ENCODE measurements around the gene PRR14L. TPM values are rescaled to one million over a fixed set of nuclear protein-coding genes. Genes with fewer than 3 reads are reported as not detected.

PRR14L gene
- total RNA-seq, 2 donors from 2014 or later = 22.1 to 38.2 TPM

DNA sequence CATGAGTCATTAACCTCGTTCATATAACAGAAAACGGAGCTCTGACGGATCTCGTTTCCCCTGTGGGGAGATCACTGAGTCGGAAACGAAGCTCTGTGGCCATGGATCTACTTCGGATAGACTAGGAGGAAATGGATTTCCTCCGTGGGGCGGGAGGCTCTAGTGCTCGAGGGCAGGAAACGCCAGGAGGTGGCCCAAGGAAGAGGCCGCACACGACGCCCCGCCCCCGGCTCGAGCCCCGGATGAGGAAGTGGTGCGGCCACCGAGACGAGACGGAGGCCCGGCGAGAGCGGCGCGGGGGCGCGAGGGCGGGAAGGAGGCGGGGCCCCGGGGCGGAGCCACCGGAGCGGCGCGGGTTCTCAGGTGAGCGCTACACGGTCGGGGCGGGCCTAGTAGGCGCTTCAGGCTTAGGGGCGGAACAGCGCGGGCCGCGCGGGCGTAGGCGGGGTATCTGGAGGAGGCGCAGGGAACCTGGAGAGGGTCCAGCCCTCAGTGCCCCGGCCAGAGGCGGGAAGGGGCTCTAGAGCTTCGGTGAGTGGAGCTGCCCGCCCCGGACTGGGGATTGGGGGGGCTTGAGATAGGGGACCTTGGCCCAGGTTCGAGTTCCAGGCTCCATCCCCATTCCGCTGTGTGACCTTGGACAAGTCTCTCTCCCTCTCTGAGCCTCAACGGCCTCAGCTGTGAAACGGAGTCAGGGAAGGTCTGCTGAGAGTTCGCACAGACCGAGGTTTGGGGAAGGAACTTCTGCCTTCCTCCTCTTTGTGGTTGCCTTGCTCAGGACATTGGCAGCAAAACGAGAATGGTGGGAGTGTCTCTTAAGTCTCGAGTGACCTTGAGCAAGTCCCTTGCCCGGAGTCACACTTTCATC, 3.9 kb upstream of the PRR14L start, which contains the start of gene DEPDC5:
TSS of gene DEPDC5 (plus strand) at position 386 of the 868 bp plus-strand sequence. CDS start 903 bp downstream, outside the sequence.
- Histone ChIP-seq H3K27ac (peak within 1 kb of the TSS; percentile 95 to 97), H3K27me3 (replicated peaks; ENCODE audit: insufficient read depth) (no peaks in the 10 kb centered on the region), H3K4me3 (peak within 1 kb of the TSS; percentile 76), H3K9me3 (no peaks in the 10 kb centered on the region), H3K4me1 (ENCODE audit: control insufficient read depth in 1 of 2, low read depth in 2 of 2) (peaks cover 15 to 36% of the 10 kb centered on the region in 2 donors), H3K36me3 (no peaks in the 10 kb centered on the region)
- no peak for TF ChIP-seq CTCF (IDR thresholded peaks at IDR 0.05)
- ATAC-seq (ENCODE audit: insufficient number of reproducible peaks, low FRiP score, low read depth) (peak; percentile 86), DNase-seq (ENCODE audit: low spot score) (peak; percentile 78)

DNA sequence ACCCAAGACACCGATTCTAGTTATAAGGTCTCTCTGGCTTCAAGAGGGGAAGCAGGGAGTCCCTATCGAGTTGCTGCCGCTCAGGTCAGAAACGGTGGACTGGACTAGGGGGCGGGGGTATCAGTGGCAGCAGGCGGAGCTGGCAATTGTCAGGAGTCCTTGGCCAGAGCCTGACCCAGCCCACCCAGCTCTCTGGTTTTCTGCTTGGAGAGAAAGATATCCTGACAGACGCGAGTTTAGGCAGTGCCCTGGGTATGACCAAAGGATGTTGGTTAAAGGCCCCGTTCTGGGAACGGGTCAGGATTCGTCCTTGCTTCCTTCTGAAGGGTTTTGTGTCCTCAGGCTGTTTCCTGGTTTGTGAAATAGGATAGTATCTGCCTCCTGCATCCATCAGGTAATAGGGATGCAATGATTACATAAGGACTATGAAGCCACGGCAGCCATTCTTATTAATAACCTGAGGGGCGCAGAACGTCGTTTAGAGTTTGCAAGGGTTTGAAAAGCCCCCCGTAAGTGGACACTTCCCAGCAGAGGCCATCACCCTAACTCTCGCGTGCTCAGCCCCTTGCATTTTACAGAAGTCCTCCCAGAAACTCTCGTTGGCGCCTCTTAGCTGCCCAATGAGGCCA, 3.2 kb upstream of the PRR14L start:
- Histone ChIP-seq H3K4me3 (peak overlapping the region; percentile 76), H3K27me3 (replicated peaks; ENCODE audit: insufficient read depth) (no peaks in the 10 kb centered on the region), H3K4me1 (ENCODE audit: control insufficient read depth in 1 of 2, low read depth in 2 of 2) (peaks cover 22 to 43% of the 10 kb centered on the region in 2 donors), H3K27ac (peak overlapping the region; percentile 95 to 97), H3K36me3 (no peaks in the 10 kb centered on the region), H3K9me3 (no peaks in the 10 kb centered on the region)
- ATAC-seq (ENCODE audit: insufficient number of reproducible peaks, low FRiP score, low read depth) = peak; percentile 33
- TF ChIP-seq CTCF (IDR thresholded peaks at IDR 0.05) = no peak
- DNase-seq (ENCODE audit: low spot score) = no peak

- DNase-seq (ENCODE audit: low spot score) (no peak), ATAC-seq (ENCODE audit: insufficient number of reproducible peaks, low FRiP score, low read depth) (no peak)
- H3K9me3 ChIP-seq = no peaks in the 10 kb centered on the region
- H3K4me1 ChIP-seq (ENCODE audit: control insufficient read depth in 1 of 2, low read depth in 2 of 2) = peaks cover 22 to 49% of the 10 kb centered on the region in 2 donors
- TF ChIP-seq CTCF (IDR thresholded peaks at IDR 0.05) = no peak
- H3K36me3 ChIP-seq = no peaks in the 10 kb centered on the region
- no peaks in the 10 kb centered on the region for H3K27me3 ChIP-seq (replicated peaks; ENCODE audit: insufficient read depth)
- peak overlapping the region; percentile 95 to 97 for H3K27ac ChIP-seq
- peak overlapping the region; percentile 76 for H3K4me3 ChIP-seq
Observed at GRCh38 chr22:31752096-31752847, 2.3 kb upstream of the PRR14L start.

DNA sequence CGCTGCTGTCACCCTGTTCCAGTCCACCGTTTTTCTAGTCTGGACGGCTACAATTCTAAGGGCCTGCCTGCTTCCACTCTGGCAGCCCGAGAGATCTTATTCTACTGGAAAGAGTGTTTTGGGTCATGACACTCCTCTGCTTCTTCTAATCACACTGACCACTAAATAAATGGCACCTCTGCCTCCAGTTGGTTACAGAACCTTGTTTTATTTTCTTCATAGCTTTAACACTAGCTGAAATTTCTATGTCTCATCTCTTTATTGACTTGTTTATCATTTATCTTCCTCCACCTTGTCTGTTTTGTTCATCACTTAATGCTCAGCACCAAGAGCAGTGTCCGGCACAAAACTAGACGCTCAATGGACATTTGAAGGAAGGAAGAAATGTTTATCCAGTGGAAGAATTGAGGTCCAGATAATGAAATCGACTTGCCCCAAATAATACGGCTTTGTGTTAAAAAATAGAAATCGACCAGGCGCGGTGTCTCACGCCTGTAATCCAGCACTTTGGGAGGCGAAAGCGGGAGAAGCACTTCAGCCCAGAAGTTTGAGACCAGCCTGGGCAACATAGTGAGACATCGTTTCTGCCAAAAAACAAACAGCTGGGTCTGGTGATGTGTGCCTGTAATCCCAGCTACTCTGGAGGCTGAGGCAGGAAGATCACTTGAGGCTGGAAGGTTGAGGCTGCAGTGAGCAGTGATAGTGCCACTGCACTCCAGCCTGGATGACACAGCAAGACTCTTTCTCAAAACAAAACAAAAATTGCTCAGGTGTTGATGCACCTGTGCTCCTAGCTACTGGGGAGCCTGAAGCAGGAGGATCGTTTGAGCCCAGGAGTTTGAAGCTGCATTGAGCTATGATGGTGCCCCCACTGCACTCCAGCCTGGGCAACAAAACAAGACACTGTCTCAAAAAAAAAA, 693 bp upstream of the PRR14L start:
- Histone ChIP-seq H3K4me1 (ENCODE audit: control insufficient read depth in 1 of 2, low read depth in 2 of 2) (peaks cover 22 to 60% of the 10 kb centered on the region in 2 donors), H3K9me3 (no peaks in the 10 kb centered on the region), H3K27me3 (replicated peaks; ENCODE audit: insufficient read depth) (no peaks in the 10 kb centered on the region), H3K4me3 (peak overlapping the region; percentile 94), H3K27ac (peak overlapping the region; percentile 61 to 81), H3K36me3 (no peaks in the 10 kb centered on the region)
- no peak for TF ChIP-seq CTCF (IDR thresholded peaks at IDR 0.05)
- DNase-seq (ENCODE audit: low spot score) (no peak), ATAC-seq (ENCODE audit: insufficient number of reproducible peaks, low FRiP score, low read depth) (no peak)
